Activated CD8-positive, alpha-beta T cell treated with anti-CD3 and anti-CD28 coated beads for 36 hours (primary cell): ENCODE data around the gene SLC12A3. TPM values are rescaled to one million over a fixed set of nuclear protein-coding genes. Genes with fewer than 3 reads are reported as not detected.

ENCODE experiments used
- ATAC-seq: fragments of 200-7000 bp; cut with Tn5 transposase; one replicate; pipeline ENCODE4 v1.10.0; 2021; ENCODE audit warnings: mild to moderate bottlenecking, moderate library complexity
- CTCF ChIA-PET: fragments of 350-600 bp; sonication (Branson Sonifier 250); formaldehyde crosslinking; loops from one replicate; lab custom pipeline; 2021; ENCODE audit warnings: antibody characterized with exemption; lab: Charles Lee
- POLR2A ChIA-PET: fragments of 350-600 bp; sonication (Branson Sonifier 250); formaldehyde crosslinking; loops from one replicate; lab custom pipeline; 2021; ENCODE audit warnings: antibody characterized with exemption; lab: Charles Lee
- DNase-seq: peaks from one replicate; pipeline ENCODE4 v3.0.0-alpha.2; 2020
- H3K27ac Mint-ChIP-seq: one replicate; pipeline ENCODE4 v1.8.0; 2021; ENCODE audit warnings: mild to moderate bottlenecking, mixed read lengths
- H3K27me3 Mint-ChIP-seq: one replicate; pipeline ENCODE4 v1.8.0; 2021; ENCODE audit warnings: mixed read lengths
- H3K36me3 Mint-ChIP-seq: one replicate; pipeline ENCODE4 v1.8.0; 2021; ENCODE audit warnings: low read depth, mixed read lengths
- H3K4me1 Mint-ChIP-seq: one replicate; pipeline ENCODE4 v1.8.0; 2021; ENCODE audit warnings: low read depth, mixed read lengths
- H3K4me3 Mint-ChIP-seq: one replicate; pipeline ENCODE4 v1.8.0; 2021; ENCODE audit warnings: mild to moderate bottlenecking, moderate library complexity, mixed read lengths
- H3K9me3 Mint-ChIP-seq: one replicate; pipeline ENCODE4 v1.8.0; 2021; ENCODE audit warnings: mixed read lengths
- intact Hi-C: fragments of 100-400 bp; cut with micrococcal nuclease; formaldehyde crosslinking; loops from one replicate; pipeline ENCODE4 v1.10.0; 2022
- total RNA-seq, 2 experiments: library from RNA; stranded (reverse); gene quantifications; one replicate each; pipeline ENCODE4 v1.2.3, GENCODE V29; 2021
- TF ChIP-seq, protein P1 (sequence below): fragments of 200-600 bp; IDR thresholded peaks from one replicate; pipeline ENCODE4 v1.8.0; 2022; ENCODE audit warnings: antibody characterized with exemption, mild to moderate bottlenecking

The SLC12A3 gene, protein sequence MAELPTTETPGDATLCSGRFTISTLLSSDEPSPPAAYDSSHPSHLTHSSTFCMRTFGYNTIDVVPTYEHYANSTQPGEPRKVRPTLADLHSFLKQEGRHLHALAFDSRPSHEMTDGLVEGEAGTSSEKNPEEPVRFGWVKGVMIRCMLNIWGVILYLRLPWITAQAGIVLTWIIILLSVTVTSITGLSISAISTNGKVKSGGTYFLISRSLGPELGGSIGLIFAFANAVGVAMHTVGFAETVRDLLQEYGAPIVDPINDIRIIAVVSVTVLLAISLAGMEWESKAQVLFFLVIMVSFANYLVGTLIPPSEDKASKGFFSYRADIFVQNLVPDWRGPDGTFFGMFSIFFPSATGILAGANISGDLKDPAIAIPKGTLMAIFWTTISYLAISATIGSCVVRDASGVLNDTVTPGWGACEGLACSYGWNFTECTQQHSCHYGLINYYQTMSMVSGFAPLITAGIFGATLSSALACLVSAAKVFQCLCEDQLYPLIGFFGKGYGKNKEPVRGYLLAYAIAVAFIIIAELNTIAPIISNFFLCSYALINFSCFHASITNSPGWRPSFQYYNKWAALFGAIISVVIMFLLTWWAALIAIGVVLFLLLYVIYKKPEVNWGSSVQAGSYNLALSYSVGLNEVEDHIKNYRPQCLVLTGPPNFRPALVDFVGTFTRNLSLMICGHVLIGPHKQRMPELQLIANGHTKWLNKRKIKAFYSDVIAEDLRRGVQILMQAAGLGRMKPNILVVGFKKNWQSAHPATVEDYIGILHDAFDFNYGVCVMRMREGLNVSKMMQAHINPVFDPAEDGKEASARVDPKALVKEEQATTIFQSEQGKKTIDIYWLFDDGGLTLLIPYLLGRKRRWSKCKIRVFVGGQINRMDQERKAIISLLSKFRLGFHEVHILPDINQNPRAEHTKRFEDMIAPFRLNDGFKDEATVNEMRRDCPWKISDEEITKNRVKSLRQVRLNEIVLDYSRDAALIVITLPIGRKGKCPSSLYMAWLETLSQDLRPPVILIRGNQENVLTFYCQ
- total RNA-seq, result not detected

DNA sequence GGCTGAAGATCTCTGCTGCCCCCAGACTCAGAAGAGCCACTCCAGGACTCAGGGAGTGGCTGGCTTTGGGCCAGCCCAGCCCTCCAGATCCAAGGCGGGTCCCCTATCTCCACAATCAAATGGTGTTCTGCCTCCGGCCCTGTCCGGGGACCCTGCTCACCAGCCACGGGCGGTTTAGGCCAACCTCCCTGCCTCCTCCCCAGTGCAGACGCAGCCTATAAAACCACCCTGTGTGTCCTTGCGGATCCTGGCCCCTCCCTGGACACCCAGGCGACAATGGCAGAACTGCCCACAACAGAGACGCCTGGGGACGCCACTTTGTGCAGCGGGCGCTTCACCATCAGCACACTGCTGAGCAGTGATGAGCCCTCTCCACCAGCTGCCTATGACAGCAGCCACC, at the start of gene SLC12A3:
SLC12A3 (plus strand) TSS at position 248 of the 400 bp plus-strand sequence; CDS start at position 277, 29 bp downstream.
- intact Hi-C loops, result loop anchor here (5.0 kb wide), 1 partner anchor 72 kb away; no protein-coding TSS in a partner anchor
- Mint-ChIP-seq H3K27me3 (no peaks in the 10 kb centered on the region), H3K27ac (no peak within 1 kb of the TSS)

DNA sequence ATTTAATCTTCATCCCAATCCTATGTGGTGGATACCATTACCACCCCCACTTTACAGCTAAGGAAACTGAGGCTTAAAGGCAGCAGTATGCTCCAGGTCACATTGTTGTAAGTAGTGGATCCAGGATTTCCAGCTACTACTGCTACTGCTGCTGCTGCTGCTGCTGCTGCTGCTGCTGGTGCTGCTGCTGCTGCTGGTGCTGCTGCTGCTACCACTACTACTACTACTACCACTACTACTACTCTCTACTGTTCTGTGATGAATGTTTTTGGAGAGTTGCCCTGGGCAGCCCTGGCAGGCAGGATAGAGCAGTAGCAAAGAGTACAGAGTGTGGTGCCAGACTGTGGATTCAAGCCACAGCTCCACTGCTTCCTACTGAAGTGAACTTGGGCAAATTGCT, 49.3 kb upstream of the SLC12A3 start:
- H3K27me3 Mint-ChIP-seq, result no peaks in the 10 kb centered on the region
- TF ChIP-seq, protein P1, sequence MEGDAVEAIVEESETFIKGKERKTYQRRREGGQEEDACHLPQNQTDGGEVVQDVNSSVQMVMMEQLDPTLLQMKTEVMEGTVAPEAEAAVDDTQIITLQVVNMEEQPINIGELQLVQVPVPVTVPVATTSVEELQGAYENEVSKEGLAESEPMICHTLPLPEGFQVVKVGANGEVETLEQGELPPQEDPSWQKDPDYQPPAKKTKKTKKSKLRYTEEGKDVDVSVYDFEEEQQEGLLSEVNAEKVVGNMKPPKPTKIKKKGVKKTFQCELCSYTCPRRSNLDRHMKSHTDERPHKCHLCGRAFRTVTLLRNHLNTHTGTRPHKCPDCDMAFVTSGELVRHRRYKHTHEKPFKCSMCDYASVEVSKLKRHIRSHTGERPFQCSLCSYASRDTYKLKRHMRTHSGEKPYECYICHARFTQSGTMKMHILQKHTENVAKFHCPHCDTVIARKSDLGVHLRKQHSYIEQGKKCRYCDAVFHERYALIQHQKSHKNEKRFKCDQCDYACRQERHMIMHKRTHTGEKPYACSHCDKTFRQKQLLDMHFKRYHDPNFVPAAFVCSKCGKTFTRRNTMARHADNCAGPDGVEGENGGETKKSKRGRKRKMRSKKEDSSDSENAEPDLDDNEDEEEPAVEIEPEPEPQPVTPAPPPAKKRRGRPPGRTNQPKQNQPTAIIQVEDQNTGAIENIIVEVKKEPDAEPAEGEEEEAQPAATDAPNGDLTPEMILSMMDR, result no peak
- intact Hi-C loops, result no loop called here
- H3K4me3 Mint-ChIP-seq, result no peak overlapping the region
- CTCF ChIA-PET, result interaction anchor here (1.3 to 1.9 kb wide), 4 partner anchors 17 to 148 kb away, joined by 3 to 4 read pairs (median 4); no protein-coding TSS in a partner anchor
- peaks cover 8% of the 10 kb centered on the region for H3K36me3 Mint-ChIP-seq
- ATAC-seq, result no peak
- no peaks in the 10 kb centered on the region for H3K4me1 Mint-ChIP-seq
- no peak for DNase-seq
- H3K27ac Mint-ChIP-seq, result no peak overlapping the region
- POLR2A ChIA-PET, result no interaction called here
- no peaks in the 10 kb centered on the region for H3K9me3 Mint-ChIP-seq

More for the DNA sequence above, at the start of gene SLC12A3:
- DNase-seq (no peak), ATAC-seq (no peak)
- Mint-ChIP-seq H3K36me3 (no peaks in the 10 kb centered on the region), H3K4me3 (no peak within 1 kb of the TSS), H3K9me3 (no peaks in the 10 kb centered on the region), H3K4me1 (peaks cover 33% of the 10 kb centered on the region)
- ChIA-PET POLR2A (interaction anchor here (1.5 kb wide), 1 partner anchor 67 kb away, joined by 6 read pairs; the partner anchor contains the start of gene HERPUD1), CTCF (interaction anchor here (1.3 to 6.0 kb wide), 5 partner anchors 10 to 99 kb away, joined by 4 to 108 read pairs (median 15); no protein-coding TSS in a partner anchor)
- TF ChIP-seq, protein P1, result no peak

DNA sequence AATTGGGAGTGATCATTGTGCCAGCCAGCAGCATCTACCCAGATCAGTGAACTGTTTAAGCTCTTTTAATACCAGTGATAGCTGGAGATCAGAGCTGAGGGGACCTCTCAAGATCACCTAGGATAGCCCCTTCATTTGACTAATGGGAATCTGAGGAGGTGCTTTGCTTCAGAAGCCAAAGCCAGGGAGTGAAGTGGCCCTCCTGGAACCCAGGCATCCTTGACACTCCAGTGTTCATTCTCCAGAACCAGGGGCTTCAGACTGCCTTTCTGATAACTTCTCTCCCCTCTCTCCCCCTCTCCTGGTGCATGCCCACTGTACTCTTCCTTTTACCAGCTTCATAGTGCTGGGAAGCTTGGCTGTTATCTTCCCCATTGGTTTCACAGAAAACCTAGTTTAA, 48.0 kb upstream of the SLC12A3 start:
- intact Hi-C loops, result no loop called here
- Mint-ChIP-seq H3K36me3 (peaks cover 16% of the 10 kb centered on the region), H3K4me1 (no peaks in the 10 kb centered on the region), H3K9me3 (no peaks in the 10 kb centered on the region), H3K27me3 (no peaks in the 10 kb centered on the region), H3K4me3 (no peak overlapping the region), H3K27ac (no peak overlapping the region)
- no peak for ATAC-seq
- DNase-seq, result no peak
- ChIA-PET POLR2A (no interaction called here), CTCF (interaction anchor here (1.0 to 1.9 kb wide), 6 partner anchors 18 to 134 kb away, joined by 3 to 8 read pairs (median 4); no protein-coding TSS in a partner anchor)
- TF ChIP-seq, protein P1, result no peak

DNA sequence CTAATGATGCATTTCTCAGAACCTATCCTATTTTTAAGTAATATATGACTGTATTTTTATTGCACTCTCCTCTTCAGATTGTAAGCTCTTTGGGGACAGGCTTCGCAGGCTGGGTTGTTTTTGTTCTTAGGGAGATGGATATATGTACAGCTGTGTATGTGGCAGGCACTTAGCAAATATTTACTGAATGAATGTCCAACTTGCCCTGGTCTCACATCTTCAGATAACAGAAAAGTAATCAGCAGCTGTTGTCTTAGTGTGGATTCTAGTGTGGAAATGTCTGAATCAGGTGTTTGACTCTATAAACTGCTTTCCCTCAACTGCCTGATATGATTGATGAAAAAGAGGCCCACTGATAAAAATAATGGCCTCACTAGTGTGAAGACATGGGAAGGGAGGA, 47.1 kb upstream of the SLC12A3 start:
- intact Hi-C loops, result no loop called here
- Mint-ChIP-seq H3K27ac (no peak overlapping the region), H3K36me3 (peaks cover 18% of the 10 kb centered on the region), H3K27me3 (no peaks in the 10 kb centered on the region), H3K4me3 (no peak overlapping the region), H3K4me1 (no peaks in the 10 kb centered on the region), H3K9me3 (no peaks in the 10 kb centered on the region)
- ChIA-PET POLR2A (interaction anchor here (1.0 kb wide), 1 partner anchor 115 kb away, joined by 3 read pairs; no protein-coding TSS in a partner anchor), CTCF (interaction anchor here (0.6 to 1.9 kb wide), 5 partner anchors 19 to 604 kb away, joined by 3 to 8 read pairs (median 4); no protein-coding TSS in a partner anchor)
- TF ChIP-seq, protein P1, result no peak
- no peak for DNase-seq
- no peak for ATAC-seq
